SK-N-MC (cell line): ENCODE results near the gene GRIN3A.

ENCODE experiments used
- EZH2 ChIP-seq: fragments of 200-600 bp; sonication (generic); IDR thresholded peaks from one replicate; pipeline ENCODE4 v1.6.1; 2017; ENCODE audit warnings: antibody characterized with exemption
- FOXP2 ChIP-seq: optimal IDR thresholded peaks from 2 replicates; pipeline ENCODE3; 2011; ENCODE audit warnings: mild to moderate bottlenecking, moderate library complexity; ENCODE audit not compliant: insufficient read depth; ENCODE audit errors: extremely low read length, control extremely low read depth
- POLR2AphosphoS5 ChIP-seq: IDR thresholded peaks from 2 replicates; pipeline ENCODE4 v1.6.1; 2012; ENCODE audit warnings: mild to moderate bottlenecking, low read depth, low read length, borderline replicate concordance

- TF ChIP-seq POLR2AphosphoS5 = no peak
- TF ChIP-seq EZH2 = no peak
- TF ChIP-seq FOXP2 = no peak
These were observed 171.3 kb downstream of the GRIN3A start for GRCh38 chr9:101566904-101567724.
